Smooth muscle cell (in vitro differentiated cells): ENCODE measurements around the gene PREX1. TPM values are rescaled to one million over a fixed set of nuclear protein-coding genes. Genes with fewer than 3 reads are reported as not detected.

Source experiments
- DNase-seq: peaks from one replicate; lab custom pipeline; 2025; ENCODE audit not compliant: unreplicated experiment; lab: John Stamatoyannopoulos, UW
- H2AFZ ChIP-seq: fragments of 200-600 bp; sonication (generic); 2 replicates; pipeline ENCODE4 v1.6.0; 2016; ENCODE audit warnings: antibody characterized with exemption, low read depth, mild to moderate bottlenecking
- H3F3A ChIP-seq: fragments of 200-600 bp; sonication (generic); 2 replicates; pipeline ENCODE4 v1.6.0; 2017; ENCODE audit warnings: antibody characterized with exemption, low read depth
- H3K27ac ChIP-seq: fragments of 200-600 bp; sonication (generic); 2 replicates; pipeline ENCODE4 v1.5.1; 2016; ENCODE audit warnings: low read depth, mild to moderate bottlenecking
- H3K27me3 ChIP-seq: fragments of 200-600 bp; sonication (generic); 2 replicates; pipeline ENCODE4 v1.6.1; 2016; ENCODE audit warnings: low read depth, mild to moderate bottlenecking
- H3K36me3 ChIP-seq: fragments of 200-600 bp; sonication (generic); 2 replicates; pipeline ENCODE4 v1.5.1; 2016; ENCODE audit warnings: low read depth
- H3K4me1 ChIP-seq: fragments of 200-600 bp; sonication (generic); 2 replicates; pipeline ENCODE4 v1.5.1; 2016; ENCODE audit warnings: low read depth
- H3K4me2 ChIP-seq: fragments of 200-600 bp; sonication (generic); 2 replicates; pipeline ENCODE4 v1.6.0; 2016; ENCODE audit warnings: mild to moderate bottlenecking
- H3K4me3 ChIP-seq: fragments of 200-600 bp; sonication (generic); 2 replicates; pipeline ENCODE4 v1.5.1; 2016; ENCODE audit warnings: mild to moderate bottlenecking
- H3K79me2 ChIP-seq: fragments of 200-600 bp; sonication (generic); 2 replicates; pipeline ENCODE4 v1.6.0; 2016; ENCODE audit warnings: low read depth, mild to moderate bottlenecking
- H3K9ac ChIP-seq: fragments of 200-600 bp; sonication (generic); 2 replicates; pipeline ENCODE4 v1.6.0; 2016; ENCODE audit warnings: low read depth
- H3K9me3 ChIP-seq: fragments of 200-600 bp; sonication (generic); replicated peaks from 2 replicates; pipeline ENCODE4 v1.5.1; 2016; ENCODE audit warnings: low read depth
- H4K20me1 ChIP-seq: fragments of 200-600 bp; sonication (generic); 2 replicates; pipeline ENCODE4 v1.6.0; 2016; ENCODE audit warnings: low read depth
- CTCF ChIP-seq: fragments of 200-600 bp; sonication (generic); IDR thresholded peaks from 2 replicates; pipeline ENCODE4 v1.5.1; 2017; ENCODE audit warnings: borderline replicate concordance, mild to moderate bottlenecking, antibody characterized with exemption; ENCODE audit not compliant: insufficient read depth, poor library complexity, severe bottlenecking
- WGBS: methylation state at CpG from one replicate; pipeline ENCODE4 v1.1.7; 2016; ENCODE audit warnings: low lambda C conversion rate; 5-methylcytosine and 5-hydroxymethylcytosine counted together
- polyA plus RNA-seq: library from polyadenylated mRNA; unstranded; fragments of >200 nt; fragmentation: Nextera tagmentation; extraction: Ambion mirVana; gene quantifications from 2 replicates; pipeline ENCODE4 v1.2.1, GENCODE V29; 2016
- total RNA-seq: library from RNA; depleted of rRNA; stranded (reverse); fragments of >200 nt; gene quantifications from 2 replicates; pipeline ENCODE4 v1.2.3, GENCODE V29; 2014

Gene PREX1
- total and polyA plus RNA-seq, 2 experiments from 2014 or later, result 0.04 to 0.30 TPM

DNA sequence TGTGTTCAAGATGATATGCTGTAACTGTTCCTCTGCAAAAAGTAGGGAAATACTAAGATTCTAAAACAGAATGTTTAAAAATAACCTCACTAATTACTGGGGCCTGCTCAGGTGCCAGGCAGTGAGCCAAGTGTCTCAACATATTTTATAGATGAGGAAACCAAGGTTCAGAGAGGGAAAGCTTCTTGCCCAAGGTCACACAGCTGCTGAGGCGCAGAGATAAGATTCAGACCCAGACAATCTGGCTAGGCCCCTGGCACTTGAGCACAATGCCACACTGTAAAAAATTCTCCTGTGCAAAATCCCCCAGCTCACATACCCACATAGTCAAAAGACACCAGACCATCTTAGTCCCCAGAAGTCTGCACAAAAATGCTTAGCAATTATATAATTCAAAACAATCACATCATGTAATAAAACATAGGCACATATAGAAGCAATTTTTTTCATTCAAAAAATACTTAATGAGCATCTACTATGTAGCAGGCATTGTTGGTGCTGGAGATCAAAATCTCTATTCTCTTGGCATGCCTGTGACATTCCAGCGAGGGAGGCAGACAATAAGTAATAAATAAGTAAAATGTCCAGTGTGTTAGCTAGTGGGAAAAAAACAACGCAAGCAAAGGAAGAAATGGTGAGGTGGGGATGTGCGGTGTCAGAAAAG is 10.3 kb downstream of the PREX1 start:
- Histone ChIP-seq H3K27me3 (peaks cover 6% of the 10 kb centered on the region), H3K9ac (no peak overlapping the region), H3K9me3 (no peaks in the 10 kb centered on the region), H3K79me2 (no peaks in the 10 kb centered on the region), H3K36me3 (no peaks in the 10 kb centered on the region), H3K27ac (no peak overlapping the region), H3F3A (no peaks in the 10 kb centered on the region), H3K4me3 (no peak overlapping the region), H4K20me1 (no peaks in the 10 kb centered on the region), H3K4me1 (no peaks in the 10 kb centered on the region), H2AFZ (no peak overlapping the region), H3K4me2 (no peak overlapping the region)
- WGBS, result 95% methylated on average over 4 of the region's 4 CpGs
- no peak for DNase-seq
- no peak for TF ChIP-seq CTCF

DNA sequence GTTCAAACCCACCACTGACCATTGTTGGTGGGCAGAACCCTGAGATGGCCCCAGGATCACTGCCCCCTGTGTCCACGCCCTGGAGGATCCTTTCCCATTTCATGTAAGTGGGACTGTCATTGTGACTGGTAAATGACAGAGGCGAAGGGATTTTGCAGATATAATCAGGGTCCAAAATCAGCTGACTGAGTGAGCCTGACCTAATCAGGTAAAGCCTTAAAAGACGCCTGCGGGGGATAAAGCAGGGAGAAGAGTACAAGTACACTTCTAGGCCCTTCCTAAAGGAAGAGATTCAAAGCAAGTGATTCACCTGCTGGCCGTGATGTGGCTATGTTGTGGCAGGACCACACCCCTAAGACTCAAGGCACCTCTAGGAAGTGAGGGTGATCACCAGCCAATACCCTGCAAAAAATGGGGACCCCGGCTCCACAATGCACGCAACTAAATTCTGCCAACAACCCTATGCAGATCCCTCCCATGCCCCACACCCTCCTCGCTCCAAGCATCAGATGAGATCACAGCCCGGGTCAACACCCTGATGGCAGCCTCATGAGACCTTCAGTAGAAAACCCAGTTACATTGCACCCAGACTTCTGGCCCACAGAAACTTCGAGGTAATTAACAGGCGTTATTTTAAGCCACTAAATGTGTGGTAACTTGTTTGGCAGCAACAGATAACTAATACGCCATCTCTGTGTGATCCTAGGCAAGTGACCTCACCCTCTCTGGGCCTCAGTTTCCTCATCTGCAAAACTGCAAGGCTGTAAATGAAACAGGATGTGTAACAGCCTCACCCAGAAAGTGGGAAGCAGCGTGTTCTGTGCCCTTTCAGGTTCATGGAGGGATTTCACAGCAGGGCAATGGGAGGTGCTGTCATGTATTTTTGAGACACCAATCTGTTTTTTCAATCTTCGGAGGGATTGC is 11.3 kb downstream of the PREX1 start:
- no peak overlapping the region for H3K4me3 ChIP-seq
- peaks cover 6% of the 10 kb centered on the region for H3K27me3 ChIP-seq
- no peaks in the 10 kb centered on the region for H3F3A ChIP-seq
- DNase-seq, result no peak
- TF ChIP-seq CTCF, result no peak
- WGBS, result 92% methylated on average over 14 of the region's 14 CpGs
- H4K20me1 ChIP-seq, result no peaks in the 10 kb centered on the region
- no peak overlapping the region for H2AFZ ChIP-seq
- H3K4me1 ChIP-seq, result no peaks in the 10 kb centered on the region
- no peak overlapping the region for H3K4me2 ChIP-seq
- H3K36me3 ChIP-seq, result no peaks in the 10 kb centered on the region
- no peak overlapping the region for H3K27ac ChIP-seq
- H3K9ac ChIP-seq, result no peak overlapping the region
- no peaks in the 10 kb centered on the region for H3K9me3 ChIP-seq
- no peaks in the 10 kb centered on the region for H3K79me2 ChIP-seq

- H3K4me3 ChIP-seq, result no peak overlapping the region
- H3K9ac ChIP-seq, result no peak overlapping the region
- peaks cover 6% of the 10 kb centered on the region for H3K27me3 ChIP-seq
- TF ChIP-seq CTCF, result no peak
- H3K79me2 ChIP-seq, result no peaks in the 10 kb centered on the region
- 91% methylated on average over 10 of the region's 12 CpGs for WGBS
- H3K4me1 ChIP-seq, result no peaks in the 10 kb centered on the region
- no peak overlapping the region for H3K4me2 ChIP-seq
- H3K36me3 ChIP-seq, result no peaks in the 10 kb centered on the region
- DNase-seq, result no peak
- H4K20me1 ChIP-seq, result no peaks in the 10 kb centered on the region
- no peak overlapping the region for H3K27ac ChIP-seq
- H2AFZ ChIP-seq, result no peak overlapping the region
- no peaks in the 10 kb centered on the region for H3F3A ChIP-seq
- H3K9me3 ChIP-seq, result no peaks in the 10 kb centered on the region
Measured at GRCh38 chr20:48815537-48815936, 12.3 kb downstream of the PREX1 start.
